ENCODE results near the gene CLCN6. TPM values are rescaled to one million over a fixed set of nuclear protein-coding genes. Genes with fewer than 3 reads are reported as not detected.
A peak's percentile ranks its signal among the peaks of the same experiment; 100 is the strongest.

Gene CLCN6
- total RNA-seq (99.8 and 105 TPM in 2 replicates), polyA plus RNA-seq (35.0 and 48.2 TPM in 2 replicates), polyA minus RNA-seq (15.5 and 35.1 TPM in 2 replicates)
- 19.5 TPM for total RNA-seq (2013)

GRCh38 chr1:11805422-11806306 is at the start of gene CLCN6, which contains the start of gene MTHFR:
TSS of gene CLCN6 (plus strand) at chr1:11806191. CDS start at chr1:11806263, 72 bp downstream.
TSS of gene MTHFR (minus strand) at chr1:11805964. CDS start at chr1:11803116, 2,848 bp downstream.
- H3K4me3 Mint-ChIP-seq: peak within 1 kb of the TSS; percentile 99

More at GRCh38 chr1:11805422-11806306, at the start of gene CLCN6, which contains the start of gene MTHFR:
- ChIA-PET POLR2A (interaction anchor here (1.0 to 2.4 kb wide), 6 partner anchors 9 to 794 kb away, joined by 3 to 54 read pairs (median 4); partner anchors contain the start of genes AGTRAP, MIIP and TARDBP), CTCF (interaction anchor here (0.5 to 3.6 kb wide), 5 partner anchors 9 to 117 kb away, joined by 3 to 26 read pairs (median 8); no protein-coding TSS in a partner anchor)
- Histone ChIP-seq H3K9me3 (ENCODE audit: control extremely low read depth in 1 of 3, control insufficient read depth in 2 of 3, insufficient read depth in 1 of 3, low read length in 2 of 3) (no peaks in the 10 kb centered on the region), H3K9ac (ENCODE audit: low read length) (peak within 1 kb of the TSS; percentile 94), H3K27ac (ENCODE audit: low read length in 2 of 2) (peak within 1 kb of the TSS; percentile 95 to 99), H3K36me3 (replicated peaks in 1 of 2; ENCODE audit: control extremely low read depth in 1 of 2, control insufficient read depth in 1 of 2, extremely low read depth in 1 of 2, insufficient read depth in 2 of 2, low read length in 1 of 2) (peaks cover 0 to 44% of the 10 kb centered on the region in 2 experiments), H3K4me1 (ENCODE audit: control insufficient read depth in 2 of 2, insufficient read depth in 2 of 2, low read length in 2 of 2) (peaks cover 63 to 66% of the 10 kb centered on the region in 2 donors), H2AFZ (ENCODE audit: insufficient read depth, low read depth, low read length, poor library complexity, severe bottlenecking) (peak within 1 kb of the TSS; percentile 71), H4K20me1 (ENCODE audit: control insufficient read depth, insufficient read depth, low read length, poor library complexity, severe bottlenecking) (peaks cover 25% of the 10 kb centered on the region), H3K4me2 (replicated peaks; ENCODE audit: low read depth, low read length, poor library complexity, severe bottlenecking) (peak within 1 kb of the TSS; percentile 96), H3K27me3 (replicated peaks in 1 of 4; ENCODE audit: control extremely low read depth in 1 of 4, control insufficient read depth in 3 of 4, insufficient read depth in 4 of 4, low read length in 3 of 4) (no peaks in the 10 kb centered on the region), H3K79me2 (ENCODE audit: control insufficient read depth, insufficient read depth, low read length) (peaks cover 95% of the 10 kb centered on the region), H3K4me3 (ENCODE audit: control extremely low read depth in 1 of 5, extremely low read depth in 1 of 5, insufficient read depth in 1 of 5, low read depth in 2 of 5, low read length in 4 of 5) (peak within 1 kb of the TSS; percentile 80 to 95 (median 80))
- Mint-ChIP-seq H3K9me3 (ENCODE audit: insufficient read depth) (no peaks in the 10 kb centered on the region), H3K27me3 (no peaks in the 10 kb centered on the region), H3K4me1 (peaks cover 73% of the 10 kb centered on the region), H3K27ac (peak within 1 kb of the TSS; percentile 99)
- 1% methylated on average over 68 of the region's 72 CpGs for WGBS (ENCODE audit: insufficient coverage)
- intact Hi-C loops (cut with micrococcal nuclease): loop anchor here (1.0 to 10.0 kb wide), 8 partner anchors 10 to 1331 kb away; partner anchors contain the start of genes AGTRAP, DFFA, FBXO2 and FBXO44
- DNase-seq: peak; percentile 99
- TF ChIP-seq EZH2 (IDR thresholded peaks at IDR 0.05; ENCODE audit: borderline replicate concordance, insufficient read depth, low read depth, low read length, poor library complexity, severe bottlenecking) (no peak), CTCF (IDR thresholded peaks at IDR 0.05) (no peak)
- ATAC-seq (ENCODE audit: low read depth): peak; percentile 81

Measured in B cell (primary cell).